CD4-positive, alpha-beta T cell treated with Interleukin-15 for 4 hours (primary cell): Measurements from ENCODE around the gene NRG3.

ENCODE experiments used
- DNase-seq: peaks from one replicate; pipeline ENCODE4 v3.0.0-alpha.2; 2020; ENCODE audit warnings: low spot score

NRG3 gene

DNA sequence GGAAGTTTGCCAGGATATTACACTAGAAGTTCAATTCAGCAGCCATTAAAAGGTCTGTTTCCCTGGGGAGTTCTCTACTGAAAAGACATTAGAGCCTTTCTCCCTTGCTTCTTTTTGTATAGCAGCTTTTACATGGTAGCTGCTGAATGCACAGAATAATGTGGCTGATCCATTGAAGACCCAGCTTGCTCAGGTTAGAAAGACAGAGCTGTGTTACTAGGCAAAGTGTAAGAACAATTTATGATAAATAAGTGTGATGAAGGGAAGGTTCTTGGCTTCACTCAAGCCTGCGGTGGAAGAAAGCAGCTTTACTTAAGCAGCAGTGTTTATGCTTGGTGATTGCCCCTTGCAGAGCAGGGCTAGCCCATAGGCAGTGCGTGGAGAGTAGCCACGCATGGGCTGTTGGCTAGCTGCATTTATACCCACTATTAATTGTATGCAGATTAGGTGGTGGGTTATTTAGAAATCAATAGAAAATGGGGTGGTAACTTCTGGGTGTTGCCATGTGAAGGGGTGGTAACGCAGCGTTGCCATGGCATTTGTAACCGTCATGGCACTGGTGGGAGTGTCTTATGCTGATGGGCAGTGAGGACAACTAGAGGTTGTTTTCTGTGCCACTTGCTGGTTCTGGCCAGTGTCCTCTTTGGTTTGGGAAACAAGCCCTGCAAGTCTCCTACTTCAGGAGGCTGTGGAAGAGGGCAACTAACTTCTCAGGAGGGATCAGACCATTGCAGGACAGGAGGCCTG, 942.9 kb downstream of the NRG3 start:
- DNase-seq, result no peak

DNA sequence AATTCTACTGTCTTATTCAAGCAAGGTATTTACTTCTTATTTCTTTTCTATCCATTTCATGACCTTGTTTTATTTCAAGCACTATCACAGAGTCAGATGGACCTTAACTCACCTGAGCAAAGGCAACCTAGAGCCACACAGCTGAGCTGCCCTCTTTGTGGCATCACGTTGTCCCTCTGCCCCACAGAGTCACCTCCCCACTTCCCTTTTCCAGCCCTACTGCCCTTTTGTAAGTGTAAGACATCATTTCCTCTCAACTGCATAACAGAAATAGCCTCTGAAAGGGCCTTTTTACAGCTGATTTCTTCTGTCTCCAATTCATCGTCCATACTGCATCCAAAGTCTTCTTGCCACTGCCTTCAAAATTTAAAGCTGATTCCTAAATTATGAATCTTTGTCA, 946.0 kb downstream of the NRG3 start:
- no peak for DNase-seq

DNA sequence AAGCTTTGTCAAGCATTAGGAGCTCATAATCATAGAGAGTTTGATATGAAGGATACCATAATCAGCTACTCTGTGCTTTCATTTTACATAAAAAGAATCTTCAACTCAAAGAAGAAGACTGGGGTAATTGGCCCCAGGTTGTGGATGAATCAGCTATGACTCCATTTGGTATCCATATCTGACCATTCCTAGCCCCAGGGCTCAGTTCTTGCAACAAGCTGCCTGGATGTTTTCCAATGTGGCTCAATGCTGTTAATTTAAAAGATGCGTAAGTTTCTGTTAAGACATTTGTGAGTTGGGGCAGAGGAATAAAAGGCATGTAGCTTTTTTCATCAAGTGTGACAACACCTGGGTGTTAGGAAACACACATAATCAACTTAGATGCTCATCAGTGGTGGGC, 951.1 kb downstream of the NRG3 start:
- DNase-seq, result no peak

DNA sequence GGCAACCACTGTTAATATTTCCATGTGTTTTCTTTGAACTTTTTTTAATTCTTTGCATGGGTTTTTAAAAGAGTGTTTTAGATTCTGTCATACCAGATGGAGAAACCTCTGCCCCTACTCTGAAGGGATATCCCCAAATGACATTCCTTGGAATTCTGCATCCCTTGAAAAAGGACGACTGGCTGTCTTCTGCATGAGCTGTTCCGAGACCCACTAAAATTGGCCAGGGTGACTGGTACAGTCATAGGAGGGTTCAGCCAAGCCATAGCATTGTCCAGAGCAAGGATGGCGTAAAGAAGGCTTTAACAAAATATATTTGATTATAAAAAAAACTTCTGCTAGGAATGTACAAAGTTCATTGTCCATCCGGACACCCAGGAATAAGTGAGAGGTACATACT, 952.9 kb downstream of the NRG3 start:
- DNase-seq, result no peak

DNA sequence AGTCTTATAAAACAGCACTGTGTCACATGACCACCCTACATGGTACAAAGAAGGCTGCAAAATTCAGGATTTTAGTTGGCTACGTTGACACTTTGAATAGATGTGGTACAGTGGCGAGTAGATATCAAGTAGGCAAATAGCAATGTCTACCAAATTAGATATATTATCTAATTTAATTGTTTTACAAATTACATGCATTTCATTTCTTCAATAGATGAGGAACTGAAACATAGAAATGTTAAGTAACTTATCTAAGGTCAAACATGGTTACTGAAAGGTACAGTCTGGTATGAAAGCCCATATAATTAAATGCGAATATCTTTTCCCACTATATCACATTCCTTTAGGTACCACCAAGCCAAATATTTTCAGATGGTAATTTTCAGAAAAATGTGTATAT, 972.2 kb downstream of the NRG3 start:
- no peak for DNase-seq

DNA sequence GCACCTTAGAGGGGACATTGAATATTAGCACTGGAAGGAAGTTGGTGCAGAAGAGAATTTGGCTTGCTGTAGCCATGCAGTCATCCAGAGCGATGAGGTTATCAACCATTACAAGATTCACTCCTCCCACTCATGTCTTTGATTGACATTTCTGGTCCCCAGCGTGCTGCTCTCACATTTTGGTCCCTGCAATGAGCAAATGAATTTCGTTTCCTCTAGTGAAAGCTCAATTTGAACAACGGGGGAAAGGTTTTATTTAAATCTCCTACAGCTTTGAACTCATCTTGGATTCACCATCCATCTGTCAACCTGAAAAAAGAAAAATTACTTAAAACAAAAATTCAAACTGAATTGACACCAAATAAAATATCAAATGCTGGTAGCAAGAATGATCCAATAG, 975.2 kb downstream of the NRG3 start:
- no peak for DNase-seq

DNA sequence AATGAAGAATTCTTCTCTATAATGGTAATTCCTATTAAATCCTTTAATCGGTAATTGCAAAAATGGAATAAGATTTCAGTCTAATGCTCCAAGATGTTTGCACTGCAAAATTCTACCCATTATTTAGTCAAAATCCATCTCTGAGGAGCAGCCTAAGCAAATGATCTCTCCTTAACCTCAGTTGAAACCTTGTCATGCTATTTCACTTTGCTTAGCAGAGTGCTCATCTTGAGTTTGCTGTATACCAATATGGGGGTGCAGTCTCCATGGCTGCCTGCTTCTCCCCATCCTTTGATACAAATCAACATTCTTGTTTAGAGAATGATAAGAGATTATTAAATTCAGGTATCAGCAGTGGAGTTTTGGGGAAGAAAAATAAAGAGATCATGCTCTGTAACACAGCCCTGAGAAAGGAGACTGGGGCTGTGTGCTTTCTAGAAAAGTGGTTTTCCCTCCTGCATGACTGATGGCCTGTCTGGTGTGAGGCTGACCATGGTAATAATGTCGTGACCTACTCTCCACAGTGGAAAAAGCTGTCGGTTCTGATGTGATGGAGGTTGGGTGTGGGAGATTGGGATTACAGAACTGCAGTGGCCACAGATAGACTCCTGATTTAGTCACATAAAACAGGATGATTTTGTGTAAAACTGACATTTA, 982.1 kb downstream of the NRG3 start:
- DNase-seq, result no peak

DNA sequence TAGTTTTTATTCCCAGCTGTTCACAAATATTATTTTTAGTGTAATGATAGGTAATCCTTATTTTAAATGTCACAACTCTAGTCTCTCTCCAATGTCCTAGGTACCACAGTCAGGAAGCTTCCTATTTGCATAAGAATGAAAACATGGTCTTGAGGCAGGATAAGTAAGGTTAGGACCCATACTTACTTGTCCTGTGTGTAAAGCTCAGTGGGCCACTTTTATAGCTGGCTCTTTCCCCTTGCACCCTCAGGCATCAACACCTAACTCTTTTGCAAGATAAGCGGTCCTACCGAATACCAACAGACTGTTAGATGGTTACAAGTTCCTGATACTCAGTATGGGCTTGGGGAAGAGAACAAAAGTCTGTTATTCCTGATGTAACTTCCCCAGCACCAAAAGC, 986.9 kb downstream of the NRG3 start:
- no peak for DNase-seq

DNA sequence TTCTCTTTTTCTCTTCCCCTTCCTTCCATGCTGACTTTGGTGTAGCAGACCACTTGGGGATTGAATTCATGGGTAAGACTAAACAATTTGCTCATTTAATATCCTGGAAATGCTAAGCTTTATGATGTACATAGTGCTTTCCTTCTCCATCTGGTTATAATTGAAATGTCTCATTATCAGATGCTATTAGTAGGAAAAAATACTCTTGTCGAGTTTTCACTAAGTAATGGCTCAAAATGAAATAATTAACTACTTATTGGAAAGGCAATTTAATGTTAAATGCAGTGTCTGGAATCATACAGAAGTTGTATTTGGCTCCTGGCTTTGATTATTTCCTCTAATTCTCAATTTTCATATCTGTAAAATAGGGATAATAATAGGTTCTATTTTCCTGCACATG, 990.4 kb downstream of the NRG3 start:
- DNase-seq, result no peak

DNA sequence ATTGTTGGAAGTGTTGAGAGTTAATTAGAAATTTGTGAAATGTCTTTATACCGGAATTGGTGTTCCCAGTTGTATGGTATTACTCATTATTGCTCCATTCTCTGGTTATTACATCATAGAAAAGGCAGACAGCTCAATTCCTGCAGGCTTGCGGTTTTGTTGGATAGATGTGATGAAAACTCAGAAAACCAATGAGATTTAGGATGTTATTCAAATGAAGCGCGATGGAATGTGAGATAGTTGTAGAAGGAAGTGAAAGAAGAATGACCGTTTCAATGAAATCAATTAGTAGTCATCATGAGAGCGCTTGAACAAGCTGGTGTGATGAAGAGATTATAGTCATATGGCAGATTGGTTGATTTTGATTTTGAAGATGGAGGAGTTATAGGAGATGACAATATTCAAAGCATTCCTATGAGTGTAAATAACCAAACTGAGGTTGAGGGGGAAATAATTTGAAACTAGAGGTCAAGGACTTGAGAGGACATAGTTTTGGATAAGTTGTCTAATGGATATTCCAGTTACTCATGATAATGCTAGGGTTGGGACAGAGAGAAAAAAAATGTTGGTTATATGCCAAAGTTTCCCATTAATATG, 991.5 kb downstream of the NRG3 start:
- no peak for DNase-seq

DNA sequence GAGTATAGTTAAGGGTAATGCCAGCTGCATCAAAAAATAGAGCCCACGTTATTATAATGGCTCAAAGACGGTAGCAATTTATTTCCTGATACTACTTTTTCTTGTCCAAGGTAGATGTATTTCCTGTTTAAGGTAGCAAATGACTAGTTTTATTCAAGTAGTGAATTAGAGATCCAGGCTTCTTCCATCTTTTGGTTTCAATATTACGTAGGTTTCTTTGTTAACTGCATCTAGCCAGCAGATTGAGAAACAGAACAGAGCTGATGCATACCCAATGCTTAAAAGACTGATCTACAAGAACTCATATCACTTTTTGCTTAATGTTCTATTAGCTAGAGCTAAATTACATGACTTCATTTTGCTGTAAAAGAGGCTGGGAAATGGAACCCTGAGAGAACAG, 992.1 kb downstream of the NRG3 start:
- DNase-seq, result no peak

DNA sequence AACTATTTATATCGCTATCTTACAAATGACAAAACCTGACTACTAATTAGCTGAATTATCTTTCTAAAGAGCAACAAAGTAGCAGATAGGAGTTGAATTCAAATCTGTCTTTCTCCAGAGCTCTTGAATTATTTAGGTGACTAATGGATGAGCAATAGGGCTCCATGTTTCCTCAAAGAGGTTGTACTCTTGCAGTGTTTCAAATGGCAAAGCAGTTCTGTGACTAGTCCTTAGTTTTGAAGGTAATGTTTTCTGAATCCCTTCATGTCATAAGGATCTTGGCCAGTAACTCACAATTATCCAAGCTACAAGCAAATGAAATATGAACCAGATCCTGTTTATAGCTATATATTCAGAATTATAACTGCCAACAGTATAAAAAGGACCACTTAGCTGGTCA, 999.7 kb downstream of the NRG3 start:
- DNase-seq, result no peak

DNA sequence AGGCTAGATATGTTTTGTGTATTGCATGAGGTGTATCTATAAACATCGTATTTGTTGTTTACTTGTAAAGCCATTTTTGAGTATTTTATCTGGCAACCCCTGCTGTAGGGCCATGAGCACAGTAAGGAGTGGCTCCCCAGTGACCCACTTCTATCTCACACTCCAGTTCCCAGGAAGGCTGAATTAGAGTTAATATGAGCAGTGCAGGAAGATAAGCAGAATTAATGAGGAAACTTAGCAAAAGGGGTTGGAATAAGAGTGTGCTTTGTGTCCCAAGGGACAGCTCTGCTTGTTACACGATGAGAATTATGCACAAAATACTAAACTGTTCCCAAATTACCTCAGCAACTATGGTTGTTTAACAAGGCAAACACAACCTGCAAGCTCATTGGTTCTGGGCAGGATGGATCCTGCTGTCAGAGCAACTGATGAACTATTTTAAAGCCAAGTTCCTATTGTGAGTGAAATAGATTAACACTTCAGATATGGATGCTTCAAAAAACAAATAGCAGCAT, 1005.8 kb downstream of the NRG3 start:
- no peak for DNase-seq

DNA sequence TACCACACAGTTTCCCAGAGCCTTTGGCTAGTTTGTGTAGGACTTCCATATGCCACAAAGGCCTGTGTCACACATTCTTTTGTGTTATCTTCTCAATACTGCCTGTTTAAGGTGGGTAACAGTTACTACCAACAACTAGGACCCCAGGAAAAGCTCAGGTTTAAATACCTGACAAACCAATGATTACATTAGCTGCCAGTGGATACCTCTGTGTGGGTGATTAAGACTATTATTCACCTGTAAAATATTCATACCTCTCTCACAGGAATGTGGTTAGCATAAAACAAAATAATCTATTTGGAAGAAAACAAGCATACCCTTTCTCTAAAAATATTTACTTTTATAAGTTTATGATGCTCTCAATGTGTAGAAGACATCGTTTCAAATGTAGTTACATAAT, 1007.7 kb downstream of the NRG3 start:
- DNase-seq, result no peak

DNA sequence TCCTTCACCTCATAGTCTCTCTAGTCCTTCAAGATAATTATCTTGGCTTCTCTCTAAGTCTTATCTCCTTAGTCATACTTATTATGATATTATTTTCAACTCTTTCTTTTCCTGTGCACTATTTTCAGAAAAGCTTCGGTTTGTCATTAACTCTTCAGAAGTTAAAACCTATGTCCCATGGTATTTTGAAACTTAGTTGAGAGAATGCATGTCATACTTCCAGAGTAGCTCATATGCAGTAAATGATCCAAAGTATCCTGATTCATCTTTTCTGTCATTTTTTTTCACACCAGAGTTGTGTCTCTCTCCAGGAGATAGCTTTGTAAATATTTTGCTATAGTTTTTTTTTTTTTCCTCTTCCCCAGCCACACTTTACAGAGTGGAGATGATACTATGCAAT, 1008.6 kb downstream of the NRG3 start:
- no peak for DNase-seq

DNA sequence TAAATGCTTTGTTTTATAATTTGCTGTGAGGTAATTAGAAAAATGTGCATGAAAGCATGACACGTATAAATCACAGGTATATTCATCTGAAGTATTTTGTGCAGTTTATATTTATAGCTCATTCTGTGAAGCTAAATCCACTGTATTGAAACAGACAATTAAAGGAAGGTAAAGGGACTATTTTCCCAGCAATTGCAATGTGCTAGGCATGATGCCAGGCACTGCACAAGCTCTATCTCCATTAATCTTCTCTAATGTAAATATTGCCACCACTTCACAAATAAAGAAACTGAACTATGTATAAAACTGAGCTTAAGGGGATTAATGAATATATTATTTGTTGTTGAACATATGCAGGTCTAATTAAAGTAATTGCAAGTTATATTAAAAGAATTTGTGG, 1012.5 kb downstream of the NRG3 start:
- no peak for DNase-seq

DNA sequence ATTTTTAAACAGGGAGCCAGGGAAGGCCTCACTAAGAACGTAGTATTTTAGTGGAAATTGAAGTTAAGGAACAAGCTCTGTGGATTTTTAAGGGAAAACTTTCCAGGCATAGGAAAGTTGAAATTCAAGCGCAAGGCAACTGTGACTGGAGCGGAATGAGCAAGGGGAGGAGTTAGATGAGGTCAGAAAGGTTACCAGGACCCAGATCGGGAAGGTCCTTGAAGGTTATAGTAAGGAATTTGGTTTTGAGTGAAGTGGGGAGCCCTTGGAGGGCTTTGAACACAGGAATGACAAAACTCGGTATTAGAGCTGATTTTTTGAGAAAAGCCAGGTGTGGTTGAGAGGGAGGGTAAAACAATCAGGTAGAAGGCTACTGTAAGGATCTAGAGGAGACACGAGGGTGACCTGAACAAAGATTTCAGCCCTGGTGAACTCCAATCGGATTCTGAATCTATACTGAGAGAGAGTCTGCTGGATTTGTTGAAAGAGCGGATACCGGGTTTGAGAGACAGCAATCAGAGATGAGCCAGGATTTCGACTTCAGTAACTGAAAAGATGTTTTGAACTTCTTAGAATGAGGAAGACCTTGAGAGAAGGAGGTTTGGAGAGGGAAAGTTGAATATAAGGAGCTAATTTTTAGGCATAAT, 1013.9 kb downstream of the NRG3 start:
- DNase-seq, result no peak

DNA sequence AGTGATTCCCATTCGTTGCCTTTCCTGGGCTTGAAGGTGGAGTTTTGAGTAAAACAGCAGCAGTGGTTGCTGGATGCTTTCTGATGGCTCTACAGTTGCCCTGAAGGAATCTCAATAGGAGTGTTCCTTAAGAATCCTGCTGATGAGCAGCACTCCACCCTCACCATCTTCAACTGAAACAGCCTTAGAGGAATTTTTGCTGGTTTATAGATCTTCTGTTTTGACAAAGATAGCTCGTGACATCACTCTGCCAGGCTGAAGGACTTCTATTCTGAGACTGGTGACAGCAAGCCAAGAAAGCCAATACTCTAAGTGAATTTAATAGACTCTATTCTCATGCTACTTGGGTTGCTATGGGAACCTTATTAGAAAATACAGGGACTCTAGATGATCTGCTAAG, 1014.7 kb downstream of the NRG3 start:
- DNase-seq, result no peak

DNA sequence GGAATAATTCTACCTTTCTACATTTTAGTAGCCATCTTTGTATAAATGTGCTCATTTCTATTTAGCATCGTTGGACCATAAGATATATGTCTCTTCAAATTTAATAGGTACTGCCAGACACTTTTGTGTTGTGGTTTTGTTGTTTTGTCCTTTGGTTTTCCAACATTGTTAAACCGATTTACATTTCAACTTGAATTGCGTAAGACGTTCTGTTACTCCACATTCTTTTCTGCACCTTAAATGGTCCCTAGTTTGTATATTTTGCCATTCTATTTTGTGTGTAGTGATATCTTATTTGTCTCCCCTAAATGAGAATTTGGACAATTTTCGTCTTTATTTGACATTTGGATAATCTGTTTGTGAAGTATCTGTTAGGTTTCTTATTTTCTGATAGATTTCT, 1015.6 kb downstream of the NRG3 start:
- no peak for DNase-seq

DNA sequence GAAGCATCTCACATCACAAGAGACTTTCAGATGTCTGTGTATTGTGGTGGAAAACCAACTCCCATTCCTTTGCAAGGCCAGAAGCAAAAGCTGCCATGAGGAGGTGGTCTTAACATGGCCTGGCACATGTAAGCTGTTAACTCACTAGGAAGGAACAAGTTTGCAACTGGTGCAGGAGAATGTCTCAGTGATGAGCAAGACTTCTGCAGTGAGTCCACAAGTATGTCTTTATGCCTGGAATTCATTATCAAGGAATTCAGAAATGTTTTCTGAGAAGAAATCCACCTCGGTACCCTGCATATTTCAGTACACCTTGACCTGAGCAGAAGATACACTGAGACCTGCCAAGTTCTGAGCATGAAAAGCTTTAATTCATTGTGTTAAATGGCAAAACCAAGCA, 1033.1 kb downstream of the NRG3 start:
- no peak for DNase-seq

DNA sequence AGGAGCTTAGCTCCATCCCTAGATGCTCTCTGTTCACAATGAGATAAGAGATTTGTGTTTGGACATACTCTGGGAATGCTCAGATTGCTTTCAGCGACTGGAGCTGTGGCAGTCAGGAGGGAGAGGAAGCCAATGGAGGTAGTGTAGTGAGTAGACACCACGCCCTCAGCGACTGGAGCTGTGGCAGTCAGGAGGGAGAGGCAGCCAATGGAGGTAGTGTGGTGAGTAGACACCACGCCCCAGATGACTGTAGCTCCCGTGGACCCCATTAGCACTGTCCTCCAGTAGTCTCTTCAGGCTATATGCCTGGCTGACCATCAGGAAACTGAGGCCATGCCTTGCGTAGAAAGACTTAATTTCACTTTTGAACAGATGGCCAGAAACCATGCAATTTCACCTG, 1033.8 kb downstream of the NRG3 start:
- DNase-seq, result no peak

DNA sequence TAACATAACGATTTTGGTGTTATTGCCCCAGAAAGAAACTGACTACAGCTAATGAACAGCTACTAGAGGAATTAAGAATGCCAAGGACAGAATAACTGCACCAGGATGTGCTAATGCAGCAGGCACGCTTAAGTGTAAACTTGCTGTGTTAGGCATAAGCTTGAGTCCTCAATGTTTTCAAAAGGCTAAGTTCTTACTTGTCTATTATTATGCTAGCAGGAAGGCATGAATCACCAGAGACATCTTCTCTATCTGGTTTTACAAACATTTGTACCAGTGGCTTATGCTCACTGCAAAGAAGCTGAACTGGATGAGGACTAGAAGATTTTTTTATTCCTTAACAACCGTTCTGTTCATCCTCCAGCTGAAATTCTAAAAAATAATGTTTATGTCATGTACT, 1035.3 kb downstream of the NRG3 start:
- DNase-seq, result no peak

DNA sequence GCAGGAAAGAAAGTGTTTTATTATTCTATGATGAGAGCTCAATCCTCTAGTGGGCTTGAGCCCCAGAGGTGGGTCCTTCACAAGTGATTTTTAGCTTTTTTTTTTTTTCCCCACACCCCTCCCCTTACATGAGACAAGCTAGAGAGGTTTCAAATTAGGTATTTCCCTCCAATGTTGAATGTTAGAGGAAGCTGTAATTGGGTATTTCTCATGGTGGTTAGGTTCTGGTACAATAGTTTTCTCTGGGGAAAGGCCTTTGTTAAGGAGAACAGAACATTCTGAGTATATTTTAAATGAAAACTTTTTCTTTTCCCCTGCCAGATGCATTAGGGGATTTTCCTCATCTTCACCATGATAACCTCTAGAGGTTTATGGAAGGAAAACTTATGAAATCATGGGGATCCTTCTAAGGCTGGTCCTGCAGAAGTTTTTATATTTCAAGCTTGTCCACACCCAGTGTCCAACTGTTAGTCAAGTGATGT, 1039.7 kb downstream of the NRG3 start:
- DNase-seq, result no peak
